Measurements from ENCODE around the gene FSTL5.
"Not testable (repeated sequence)": the region's sequence is repeated elsewhere in the genome, so short reads cannot be mapped to it uniquely, and the experiment has no call there.

FSTL5 gene

GRCh38 chr4:162111078-162111477 lies 52.7 kb downstream of the FSTL5 start:
- no peak for DNase-seq (ENCODE audit: low spot score)
- POLR2A ChIA-PET (ENCODE audit: low non-redundant PET): no interaction called here
- TF ChIP-seq CTCF (conservative IDR thresholded peaks at IDR 0.05; ENCODE audit: low read depth): no peak
- no peak overlapping the region for H3K27ac ChIP-seq
- CTCF ChIA-PET: no interaction called here

- H3K27ac ChIP-seq: no peak overlapping the region
- DNase-seq (ENCODE audit: low spot score): no peak
- POLR2A ChIA-PET (ENCODE audit: low non-redundant PET): no interaction called here
These were observed 59.2 kb downstream of the FSTL5 start for GRCh38 chr4:162104459-162105124.

GRCh38 chr4:162103908-162104307 lies 59.9 kb downstream of the FSTL5 start:
- CTCF ChIA-PET: not testable (repeated sequence)

More at GRCh38 chr4:162104459-162105124, 59.2 kb downstream of the FSTL5 start:
- CTCF ChIA-PET: no interaction called here
- TF ChIP-seq CTCF (conservative IDR thresholded peaks at IDR 0.05; ENCODE audit: low read depth): no peak

GRCh38 chr4:162102713-162103112 lies 61.1 kb downstream of the FSTL5 start:
- H3K27ac ChIP-seq: no peak overlapping the region
- no peak for TF ChIP-seq CTCF (conservative IDR thresholded peaks at IDR 0.05; ENCODE audit: low read depth)
- no peak for DNase-seq (ENCODE audit: low spot score)
- ChIA-PET CTCF (no interaction called here), POLR2A (ENCODE audit: low non-redundant PET) (no interaction called here)

More at GRCh38 chr4:162103908-162104307, 59.9 kb downstream of the FSTL5 start:
- POLR2A ChIA-PET (ENCODE audit: low non-redundant PET); H3K27ac ChIP-seq; DNase-seq (ENCODE audit: low spot score): not testable (repeated sequence)

- no peak for TF ChIP-seq CTCF (conservative IDR thresholded peaks at IDR 0.05; ENCODE audit: low read depth)
- ChIA-PET CTCF (no interaction called here), POLR2A (ENCODE audit: low non-redundant PET) (no interaction called here)
- no peak for DNase-seq (ENCODE audit: low spot score)
- H3K27ac ChIP-seq: no peak overlapping the region
These were observed 62.5 kb downstream of the FSTL5 start for GRCh38 chr4:162101337-162101736.

GRCh38 chr4:162075726-162076125 lies 88.1 kb downstream of the FSTL5 start:
- DNase-seq (ENCODE audit: low spot score): no peak
- H3K27ac ChIP-seq: no peak overlapping the region
- POLR2A ChIA-PET (ENCODE audit: low non-redundant PET): no interaction called here
- CTCF ChIA-PET: no interaction called here
- no peak for TF ChIP-seq CTCF (conservative IDR thresholded peaks at IDR 0.05; ENCODE audit: low read depth)

- H3K27ac ChIP-seq: no peak overlapping the region
- ChIA-PET POLR2A (ENCODE audit: low non-redundant PET) (no interaction called here), CTCF (no interaction called here)
- no peak for TF ChIP-seq CTCF (conservative IDR thresholded peaks at IDR 0.05; ENCODE audit: low read depth)
- DNase-seq (ENCODE audit: low spot score): no peak
These were observed 102.6 kb downstream of the FSTL5 start for GRCh38 chr4:162061214-162061613.
